GM18861 (cell line): Measurements from ENCODE around the gene EXOC1L.
A peak's percentile ranks its signal among the peaks of the same experiment; 100 is the strongest.

Source experiments
- ATAC-seq: cut with Tn5 transposase; IDR thresholded peaks from one replicate; pipeline ENCODE4 v1.9.1; 2021; ENCODE audit not compliant: unreplicated experiment

EXOC1L gene

GRCh38 chr4:55819634-55820033, at the start of gene EXOC1L:
TSS of gene EXOC1L (plus strand) at chr4:55819790. CDS start at chr4:55820027, 237 bp downstream.
- no peak for ATAC-seq

GRCh38 chr4:55770662-55771061, 48.9 kb upstream of the EXOC1L start:
- ATAC-seq: no peak

GRCh38 chr4:55781341-55781740, 38.2 kb upstream of the EXOC1L start:
- ATAC-seq: no peak

GRCh38 chr4:55781812-55782211, 37.8 kb upstream of the EXOC1L start:
- no peak for ATAC-seq

GRCh38 chr4:55783584-55783983, 36.0 kb upstream of the EXOC1L start:
- no peak for ATAC-seq

- no peak for ATAC-seq
Measured at GRCh38 chr4:55784747-55785146, 34.8 kb upstream of the EXOC1L start.

GRCh38 chr4:55791666-55792065, 27.9 kb upstream of the EXOC1L start:
- ATAC-seq: no peak

- no peak for ATAC-seq
Measured at GRCh38 chr4:55793479-55793878, 26.1 kb upstream of the EXOC1L start.

- ATAC-seq: no peak
Measured at GRCh38 chr4:55794053-55794452, 25.5 kb upstream of the EXOC1L start.

GRCh38 chr4:55795341-55795740, 24.2 kb upstream of the EXOC1L start:
- peak; percentile 93 for ATAC-seq

GRCh38 chr4:55801498-55801897, 18.1 kb upstream of the EXOC1L start:
- ATAC-seq: no peak

- no peak for ATAC-seq
Measured at GRCh38 chr4:55807556-55807955, 12.0 kb upstream of the EXOC1L start.

- ATAC-seq: no peak
Measured at GRCh38 chr4:55808186-55808585, 11.4 kb upstream of the EXOC1L start.

GRCh38 chr4:55808632-55809031, 11.0 kb upstream of the EXOC1L start:
- no peak for ATAC-seq

GRCh38 chr4:55817691-55818090, 1.9 kb upstream of the EXOC1L start:
- ATAC-seq: no peak

- ATAC-seq: no peak
Measured at GRCh38 chr4:55820279-55820678, 689 bp downstream of the EXOC1L start.

GRCh38 chr4:55822329-55822728, 2.7 kb downstream of the EXOC1L start:
- ATAC-seq: no peak

GRCh38 chr4:55824865-55825264, 5.3 kb downstream of the EXOC1L start:
- ATAC-seq: no peak

GRCh38 chr4:55826986-55827385, 7.4 kb downstream of the EXOC1L start:
- ATAC-seq: no peak

GRCh38 chr4:55827582-55827981, 8.0 kb downstream of the EXOC1L start:
- ATAC-seq: no peak

GRCh38 chr4:55830048-55830447, 10.5 kb downstream of the EXOC1L start:
- ATAC-seq: no peak

- ATAC-seq: no peak
Measured at GRCh38 chr4:55830716-55831115, 11.1 kb downstream of the EXOC1L start.

GRCh38 chr4:55834086-55834795, 14.7 kb downstream of the EXOC1L start:
- no peak for ATAC-seq
